Measurements from ENCODE around the gene TEDDM1. TPM values are rescaled to one million over a fixed set of nuclear protein-coding genes. Genes with fewer than 3 reads are reported as not detected.
A peak's percentile ranks its signal among the peaks of the same experiment; 100 is the strongest.

The TEDDM1 gene
- total and polyA plus RNA-seq, 7 donors: not detected

- peak in 2 of 4 donors; percentile 5 to 36 for ATAC-seq
These were observed 23.4 kb downstream of the TEDDM1 start for GRCh38 chr1:182376936-182377574.

GRCh38 chr1:182374101-182374834 lies 26.2 kb downstream of the TEDDM1 start:
- Histone ChIP-seq H3K4me3 (no peak overlapping the region), H3K27ac (peak overlapping the region; percentile 10), H3K9me3 (no peaks in the 10 kb centered on the region), H3K36me3 (ENCODE audit: insufficient read depth in 1 of 2, low read depth in 1 of 2) (no peaks in the 10 kb centered on the region), H3K27me3 (ENCODE audit: insufficient read depth in 3 of 3, low read length in 2 of 3) (no peaks in the 10 kb centered on the region), H3K4me1 (peaks cover 21% of the 10 kb centered on the region)
- 40 to 53% (median 43%) methylated on average over 5 of the region's 5 CpGs for WGBS, 3 donors
- ATAC-seq (no peak), DNase-seq (no peak)
- TF ChIP-seq, protein P1, sequence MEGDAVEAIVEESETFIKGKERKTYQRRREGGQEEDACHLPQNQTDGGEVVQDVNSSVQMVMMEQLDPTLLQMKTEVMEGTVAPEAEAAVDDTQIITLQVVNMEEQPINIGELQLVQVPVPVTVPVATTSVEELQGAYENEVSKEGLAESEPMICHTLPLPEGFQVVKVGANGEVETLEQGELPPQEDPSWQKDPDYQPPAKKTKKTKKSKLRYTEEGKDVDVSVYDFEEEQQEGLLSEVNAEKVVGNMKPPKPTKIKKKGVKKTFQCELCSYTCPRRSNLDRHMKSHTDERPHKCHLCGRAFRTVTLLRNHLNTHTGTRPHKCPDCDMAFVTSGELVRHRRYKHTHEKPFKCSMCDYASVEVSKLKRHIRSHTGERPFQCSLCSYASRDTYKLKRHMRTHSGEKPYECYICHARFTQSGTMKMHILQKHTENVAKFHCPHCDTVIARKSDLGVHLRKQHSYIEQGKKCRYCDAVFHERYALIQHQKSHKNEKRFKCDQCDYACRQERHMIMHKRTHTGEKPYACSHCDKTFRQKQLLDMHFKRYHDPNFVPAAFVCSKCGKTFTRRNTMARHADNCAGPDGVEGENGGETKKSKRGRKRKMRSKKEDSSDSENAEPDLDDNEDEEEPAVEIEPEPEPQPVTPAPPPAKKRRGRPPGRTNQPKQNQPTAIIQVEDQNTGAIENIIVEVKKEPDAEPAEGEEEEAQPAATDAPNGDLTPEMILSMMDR (IDR thresholded peaks at IDR 0.05): no peak
- intact Hi-C loops (cut with DNase I): no loop called here

More at GRCh38 chr1:182376936-182377574, 23.4 kb downstream of the TEDDM1 start:
- Histone ChIP-seq H3K4me3 (no peak overlapping the region), H3K36me3 (ENCODE audit: insufficient read depth in 1 of 2, low read depth in 1 of 2) (peaks cover 0 to 4% of the 10 kb centered on the region in 2 donors), H3K4me1 (peaks cover 11% of the 10 kb centered on the region), H3K27ac (peak overlapping the region; percentile 72), H3K9me3 (no peaks in the 10 kb centered on the region), H3K27me3 (ENCODE audit: insufficient read depth in 3 of 3, low read length in 2 of 3) (no peaks in the 10 kb centered on the region)
- TF ChIP-seq, protein P1 (IDR thresholded peaks at IDR 0.05): no peak
- no peak for DNase-seq
- intact Hi-C loops (cut with DNase I): no loop called here

DNA sequence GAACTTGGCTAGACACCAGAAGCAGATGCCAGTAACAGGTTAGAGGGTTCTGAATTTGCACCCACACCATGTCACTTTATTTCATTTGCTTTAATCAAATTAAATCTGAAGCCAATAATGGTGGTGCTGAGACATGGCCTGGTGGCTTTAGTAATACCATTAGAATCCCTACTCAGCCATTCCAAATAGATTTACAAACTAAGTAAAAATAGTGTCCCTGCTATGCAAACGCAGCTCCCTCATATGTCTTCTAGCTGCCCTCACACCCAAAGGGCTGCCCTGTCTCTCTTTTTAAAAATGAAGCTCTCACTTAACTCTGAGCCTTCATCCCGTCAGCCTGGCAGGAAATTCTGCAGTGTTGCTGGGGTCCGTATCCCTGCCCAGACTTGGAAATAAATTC lies 29.9 kb downstream of the TEDDM1 start:
- intact Hi-C loops (cut with DNase I): no loop called here
- WGBS, 3 donors: 43 to 62% (median 54%) methylated on average over 3 of the region's 3 CpGs
- Histone ChIP-seq H3K9me3 (no peaks in the 10 kb centered on the region), H3K36me3 (ENCODE audit: insufficient read depth in 1 of 2, low read depth in 1 of 2) (no peaks in the 10 kb centered on the region), H3K27me3 (ENCODE audit: insufficient read depth in 3 of 3, low read length in 2 of 3) (no peaks in the 10 kb centered on the region), H3K4me3 (no peak overlapping the region), H3K4me1 (peaks cover 22% of the 10 kb centered on the region), H3K27ac (no peak overlapping the region)
- TF ChIP-seq, protein P1 (IDR thresholded peaks at IDR 0.05): no peak
- DNase-seq (no peak), ATAC-seq (peak in 3 of 4 donors; percentile 53 to 62 (median 62))

- Histone ChIP-seq H3K9me3 (no peaks in the 10 kb centered on the region), H3K4me3 (no peak overlapping the region), H3K4me1 (peaks cover 22% of the 10 kb centered on the region), H3K36me3 (ENCODE audit: insufficient read depth in 1 of 2, low read depth in 1 of 2) (no peaks in the 10 kb centered on the region), H3K27ac (no peak overlapping the region), H3K27me3 (ENCODE audit: insufficient read depth in 3 of 3, low read length in 2 of 3) (no peaks in the 10 kb centered on the region)
- ATAC-seq (no peak), DNase-seq (no peak)
- intact Hi-C loops (cut with DNase I): no loop called here
- TF ChIP-seq, protein P1 (IDR thresholded peaks at IDR 0.05): no peak
- WGBS, 3 donors: 67 to 73% (median 72%) methylated on average over 4 of the region's 4 CpGs
These were observed 31.6 kb downstream of the TEDDM1 start for GRCh38 chr1:182368903-182369302.
